ENCODE data around the gene DENND1B.

- no peak for TF ChIP-seq CTCF (IDR thresholded peaks at IDR 0.05; ENCODE audit: borderline replicate concordance, extremely low read depth, low read length, poor library complexity, severe bottlenecking)
- no peak for TF ChIP-seq EZH2 (IDR thresholded peaks at IDR 0.05; ENCODE audit: borderline replicate concordance, low read depth, low read length, severe bottlenecking)
These were observed 159.6 kb downstream of the DENND1B start for GRCh38 chr1:197615693-197616011.
